ENCODE measurements around the gene CAST.
"Not testable (repeated sequence)": the region's sequence is repeated elsewhere in the genome, so short reads cannot be mapped to it uniquely, and the experiment has no call there.

- TF ChIP-seq CTCF, POLR2A (IDR thresholded peaks at IDR 0.05): not testable (repeated sequence)
These were observed 82.0 kb downstream of the CAST start for GRCh38 chr5:96744218-96744617.

Measured in uterus (tissue), 2 donors.